K562 (cell line): ENCODE data around the gene SCIN. TPM values are rescaled to one million over a fixed set of nuclear protein-coding genes. Genes with fewer than 3 reads are reported as not detected.
A peak's percentile ranks its signal among the peaks of the same experiment; 100 is the strongest.

Source experiments
- ATAC-seq: fragments of 200-7000 bp; cut with Tn5 transposase; 3 replicates; pipeline ENCODE4 v1.9.1; 2020; ENCODE audit warnings: moderate library complexity
- BruUV-seq: library from RNA; stranded (reverse); fragments of 400-500 nt; replicated peaks from 2 replicates; lab custom pipeline; 2021; lab: Mats Ljungman, UMichigan
- CTCF ChIA-PET: fragments of 300-600 bp; formaldehyde crosslinking; extraction: SDS; loops from one replicate; lab custom pipeline; 2021; ENCODE audit warnings: low intra/inter-chr PET ratio; lab: Yijun Ruan, JAX
- POLR2A ChIA-PET: fragments of 300-600, 350-650 bp; sonication (Branson Sonifier 250); formaldehyde crosslinking; extraction: SDS; loops from one replicate; lab custom pipeline; 2021; ENCODE audit warnings: antibody characterized with exemption, inconsistent platforms; lab: Yijun Ruan, JAX
- DNase-seq, 4 experiments: peaks; one replicate each; pipeline versions ENCODE4 v3.0.0 to v3.0.0-alpha.2; 2011 to 2018; ENCODE audit warnings: low spot score in 3 of 4, mixed read lengths in 3 of 4; ENCODE audit errors: extremely low read depth in 1 of 4
- FAIRE-seq: peaks from 2 replicates; lab custom pipeline; 2011; peaks lifted over from hg19 to GRCh38; lab: Jason Lieb, UNC
- H2AFZ ChIP-seq: 2 replicates; pipeline ENCODE4 v1.6.0; 2011; ENCODE audit warnings: low read depth, low read length, control low read depth, inconsistent platforms
- H3K27ac ChIP-seq: fragments of 200-600 bp; 3 replicates; pipeline ENCODE4 v1.8.0; 2011; ENCODE audit warnings: low read depth, mild to moderate bottlenecking, control low read depth, inconsistent platforms, low read length, moderate library complexity, mixed read lengths; ENCODE audit errors: extremely low read depth
- H3K27me3 ChIP-seq, 2 experiments: fragments of 300-600 bp in 1 of 2; 2 replicates in 1 of 2; 3 replicates in 1 of 2; pipeline versions ENCODE4 v1.6.0 to v1.8.0; 2011; ENCODE audit warnings: inconsistent platforms in 2 of 2, low read length in 2 of 2, mild to moderate bottlenecking in 1 of 2, mixed read lengths in 1 of 2, moderate library complexity in 1 of 2; ENCODE audit not compliant: control insufficient read depth in 2 of 2, insufficient read depth in 2 of 2
- H3K36me3 ChIP-seq: fragments of 300-600 bp; 3 replicates; pipeline ENCODE4 v1.8.0; 2011; ENCODE audit warnings: mild to moderate bottlenecking, low read length, inconsistent platforms; ENCODE audit not compliant: control insufficient read depth, insufficient read depth
- H3K4me1 ChIP-seq, 2 experiments: fragments of 200-600 bp in 1 of 2; replicated peaks in 1 of 2; 2 replicates in 1 of 2; 3 replicates in 1 of 2; pipeline versions ENCODE4 v1.5.1 to v1.8.0; 2011; ENCODE audit warnings: inconsistent platforms in 2 of 2, low read length in 2 of 2, mild to moderate bottlenecking in 1 of 2, mixed read lengths in 1 of 2, moderate library complexity in 1 of 2; ENCODE audit not compliant: control insufficient read depth in 2 of 2, insufficient read depth in 2 of 2
- H3K4me2 ChIP-seq: 2 replicates; pipeline ENCODE4 v1.6.1; 2011; ENCODE audit warnings: low read length, control low read depth, inconsistent platforms, mixed read lengths; ENCODE audit not compliant: insufficient read depth
- H3K4me3 ChIP-seq: fragments of 200-600 bp; sonication (generic), shearing (Covaris generic); 2 replicates; pipeline ENCODE4 v1.5.1; 2016; ENCODE audit warnings: control low read depth, inconsistent platforms
- H3K79me2 ChIP-seq: fragments of 200-600 bp; 3 replicates; pipeline ENCODE4 v1.8.0; 2011; ENCODE audit warnings: low read length, inconsistent platforms; ENCODE audit not compliant: control insufficient read depth, insufficient read depth
- H3K9ac ChIP-seq, 2 experiments: 2 replicates each; pipeline versions ENCODE4 v1.6.0 to v1.6.1; 2011; ENCODE audit warnings: low read depth in 2 of 2, low read length in 2 of 2, control low read depth in 1 of 2, inconsistent platforms in 1 of 2, mild to moderate bottlenecking in 1 of 2, mixed read lengths in 1 of 2; ENCODE audit not compliant: insufficient read depth in 1 of 2
- H3K9me1 ChIP-seq: one replicate; pipeline ENCODE4 v1.6.0; 2011; ENCODE audit warnings: inconsistent platforms, mild to moderate bottlenecking, low read length, moderate library complexity; ENCODE audit not compliant: control insufficient read depth, insufficient read depth
- H3K9me3 ChIP-seq: replicated peaks from 2 replicates; pipeline ENCODE4 v1.5.1; 2011; ENCODE audit warnings: low read depth, low read length, inconsistent platforms; ENCODE audit not compliant: control insufficient read depth, insufficient read depth
- H4K20me1 ChIP-seq: replicated peaks from 2 replicates; pipeline ENCODE4 v1.6.1; 2011; ENCODE audit warnings: low read length, inconsistent platforms, mixed read lengths; ENCODE audit not compliant: control insufficient read depth, insufficient read depth
- CREB3 ChIP-seq: fragments of 450-650 bp; conservative IDR thresholded peaks from 2 replicates; pipeline ENCODE4 v1.6.1; 2016; ENCODE audit warnings: missing genetic modification characterization, low read depth, mild to moderate bottlenecking, missing compliant biosample characterization, moderate library complexity
- ETV6 ChIP-seq, 3 experiments: fragments of 150-350 bp in 1 of 3; sonication (generic) in 1 of 3; formaldehyde crosslinking in 1 of 3; IDR thresholded peaks; 2 replicates each; pipeline versions ENCODE4 v1.6.1 to v1.8.0; 2014 to 2022; ENCODE audit warnings: borderline replicate concordance in 2 of 3, low read depth in 2 of 3, antibody characterized with exemption in 1 of 3, low read length in 1 of 3, mild to moderate bottlenecking in 1 of 3, missing genetic modification reagents in 1 of 3
- GATAD2B ChIP-seq: fragments of 450-650 bp; IDR thresholded peaks from 2 replicates; pipeline ENCODE4 v1.6.1; 2017; ENCODE audit warnings: mild to moderate bottlenecking, borderline replicate concordance
- MTA2 ChIP-seq: fragments of 450-650 bp; IDR thresholded peaks from 2 replicates; pipeline ENCODE4 v1.6.1; 2016; ENCODE audit warnings: low read depth
- PHB ChIP-seq: fragments of 250-450 bp; sonication (Bioruptor Pico); IDR thresholded peaks from 2 replicates; pipeline ENCODE4 v1.5.0; 2021
- RBFOX2 ChIP-seq: fragments of 200-400 bp; formaldehyde crosslinking; IDR thresholded peaks from 2 replicates; pipeline ENCODE4 v1.6.1; 2017; ENCODE audit warnings: low read depth, mild to moderate bottlenecking, low read length, moderate library complexity
- TAL1 ChIP-seq: fragments of 450-650 bp; IDR thresholded peaks from 2 replicates; pipeline ENCODE4 v1.6.1; 2016; ENCODE audit warnings: mild to moderate bottlenecking
- ZNF398 ChIP-seq: fragments of 250-450 bp; sonication (Bioruptor Pico); IDR thresholded peaks from 2 replicates; pipeline ENCODE4 v1.8.0; 2021; ENCODE audit warnings: moderate library complexity, mild to moderate bottlenecking, inconsistent platforms
- ZNF592 ChIP-seq: fragments of 450-650 bp; IDR thresholded peaks from 2 replicates; pipeline ENCODE4 v1.6.1; 2017; ENCODE audit warnings: antibody characterized with exemption, mild to moderate bottlenecking
- WGBS: fragments of 100-300 bp; shearing (Covaris generic); methylation state at CpG from one replicate; pipeline ENCODE4 v1.1.6; 2016; ENCODE audit warnings: low coverage, mixed read lengths; ENCODE audit not compliant: insufficient coverage; ENCODE audit errors: missing lambda C conversion rate; 5-methylcytosine and 5-hydroxymethylcytosine counted together
- in situ Hi-C: fragments of 300-500 bp; cut with MboI; formaldehyde crosslinking; loops from 4 replicates; pipeline ENCODE4 v1.15.0; 2018; ENCODE audit warnings: inconsistent platforms, mixed read lengths
- intact Hi-C: fragments of 100-400 bp; cut with micrococcal nuclease; formaldehyde crosslinking; loops from 2 replicates; pipeline ENCODE4 v1.14.2; 2022
- polyA plus RNA-seq, 8 experiments: library from polyadenylated mRNA; depleted of rRNA in 4 of 8; stranded (reverse) in 5 of 8; unstranded in 3 of 8; fragments of >200 nt; fragmentation: Nextera tagmentation in 2 of 8; fragmentation: Illumina TruSeq in 1 of 8; extraction: Ambion mirVana in 2 of 8; extraction: Trizol in 1 of 8; gene quantifications; 2 replicates each; pipeline versions ENCODE4 v1.2.1 to v1.2.3, GENCODE V29; 2011 to 2014; ENCODE audit warnings: inconsistent platforms in 1 of 8, missing spikeins in 1 of 8
- total RNA-seq, 7 experiments: library from RNA; depleted of rRNA in 6 of 7; stranded (reverse); fragments of >200 nt in 6 of 7; fragmentation: Illumina TruSeq in 2 of 7; extraction: Trizol in 2 of 7; gene quantifications; 2 replicates each; pipeline versions ENCODE4 v1.2.1 to v1.2.3, GENCODE V29; 2011 to 2021; ENCODE audit warnings: low replicate concordance in 1 of 7
- TF ChIP-seq, protein P1 (sequence below), 3 experiments: fragments of 200-800 bp in 1 of 3; sonication (Bioruptor generic) in 1 of 3; sonication (generic) in 1 of 3; formaldehyde crosslinking in 1 of 3; IDR thresholded peaks; 2 replicates each; pipeline versions ENCODE4 v1.6.1 to v1.8.0; 2016 to 2022; ENCODE audit warnings: mild to moderate bottlenecking in 2 of 3, missing compliant biosample characterization in 2 of 3, missing genetic modification characterization in 2 of 3, missing genetic modification reagents in 1 of 3

Gene SCIN
- total and polyA plus RNA-seq, 9 of the 15 experiments (the other 6 are each of a cell fraction or from before 2014, with no cell fraction given), result 0.67 to 18.2 (median 10.6) TPM

DNA sequence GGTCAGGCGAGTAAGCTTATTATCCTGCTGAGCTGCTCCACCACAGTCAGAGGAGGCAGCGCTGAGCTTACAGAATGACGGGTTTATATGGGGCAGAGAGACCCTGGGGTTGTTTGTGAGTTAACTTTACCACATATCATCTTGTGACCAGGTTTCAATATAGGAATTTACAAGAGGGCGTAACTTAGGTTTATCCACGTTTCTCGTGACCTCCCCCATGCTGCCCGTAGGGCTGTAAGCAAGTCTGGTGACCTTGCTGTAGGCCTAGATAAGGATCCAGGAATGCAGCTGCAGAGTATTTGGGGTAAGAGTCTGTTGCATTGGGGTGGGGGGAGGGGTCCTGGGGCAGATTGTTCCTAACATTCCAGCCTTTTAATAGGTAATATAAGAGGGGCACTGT is 24.6 kb downstream of the SCIN start (continued):
- no peak for TF ChIP-seq ZNF398 (CRISPR knock-in tag)
- no peak for TF ChIP-seq GATAD2B
- TF ChIP-seq MTA2, result no peak
- TF ChIP-seq TAL1, result 0 out of 2 replicates have a peak, but pooled peaks have one; percentile 7

DNA sequence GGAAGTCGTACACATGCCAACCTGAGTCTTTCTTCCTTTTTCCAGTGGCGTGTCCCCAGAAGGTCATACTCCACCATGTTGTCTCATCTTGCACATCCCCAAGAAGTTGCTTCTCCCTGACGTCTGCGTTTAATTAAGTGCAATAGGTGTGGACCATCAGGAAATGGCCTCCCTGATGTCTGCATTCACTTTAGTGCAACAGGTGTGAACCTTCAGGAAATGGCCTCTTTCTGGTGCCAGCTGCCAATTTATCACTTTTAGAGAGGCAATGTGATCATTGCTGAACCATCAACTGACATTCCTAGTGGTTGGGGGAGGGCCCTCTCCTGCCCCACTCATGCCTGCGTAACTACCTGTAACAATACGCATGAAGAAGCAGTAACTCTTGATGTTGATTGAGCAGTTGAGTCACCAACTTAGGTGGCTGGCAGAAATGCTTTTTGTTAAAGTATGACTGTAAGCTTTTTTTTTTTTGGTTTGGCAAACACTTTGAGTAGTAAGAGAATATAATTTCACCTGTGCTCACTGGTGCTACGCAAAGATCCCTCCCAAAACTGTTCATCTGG is 25.8 kb downstream of the SCIN start:
- BruUV-seq, result no TSS peak
- POLR2A ChIA-PET, result no interaction called here
- no peak for TF ChIP-seq ETV6 (IDR thresholded peaks at IDR 0.05; ENCODE audit: borderline replicate concordance in 1 of 2, low read depth in 2 of 2, low read length in 1 of 2)
- TF ChIP-seq ETV6 (CRISPR knock-in tag; IDR thresholded peaks at IDR 0.05; ENCODE audit: borderline replicate concordance), result no peak
- TF ChIP-seq CREB3 (tag), result 0 out of 2 replicates have a peak, but pooled peaks have one; percentile 48
- 0 out of 2 replicates have a peak, but pooled peaks have one; percentile 26 for TF ChIP-seq ZNF592
- no peak for TF ChIP-seq PHB (CRISPR knock-in tag)
- TF ChIP-seq RBFOX2, result 0 out of 2 replicates have a peak, but pooled peaks have one; percentile 8
- TF ChIP-seq, protein P1, sequence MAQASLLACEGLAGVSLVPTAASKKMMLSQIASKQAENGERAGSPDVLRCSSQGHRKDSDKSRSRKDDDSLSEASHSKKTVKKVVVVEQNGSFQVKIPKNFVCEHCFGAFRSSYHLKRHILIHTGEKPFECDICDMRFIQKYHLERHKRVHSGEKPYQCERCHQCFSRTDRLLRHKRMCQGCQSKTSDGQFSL (CRISPR knock-in tag; IDR thresholded peaks at IDR 0.05), result no peak
- TF ChIP-seq, protein P1 (tag; IDR thresholded peaks at IDR 0.05), result peak in 1 of 2 experiments; percentile 55; a peak in 1 of 4 replicates

More for the DNA sequence above, 25.8 kb downstream of the SCIN start:
- FAIRE-seq, result no peak
- CTCF ChIA-PET, result no interaction called here
- Histone ChIP-seq H4K20me1 (no peaks in the 10 kb centered on the region), H3K4me1 (peaks cover 4 to 12% of the 10 kb centered on the region in 2 experiments; a peak in 3 of 5 replicates), H2AFZ (no peak overlapping the region), H3K4me2 (no peak overlapping the region), H3K36me3 (peaks cover 6% of the 10 kb centered on the region; the same call in 2 of the 3 replicates), H3K27me3 (no peaks in the 10 kb centered on the region), H3K9ac (no peak overlapping the region), H3K9me3 (no peaks in the 10 kb centered on the region), H3K79me2 (peaks cover 18% of the 10 kb centered on the region; the same call in 2 of the 3 replicates), H3K9me1 (no peaks in the 10 kb centered on the region), H3K4me3 (no peak overlapping the region), H3K27ac (no peak overlapping the region)
- in situ Hi-C loops (no loop called here), intact Hi-C loops (no loop called here)
- DNase-seq, result no peak
- WGBS, result 73% methylated on average over 7 of the region's 7 CpGs
- ATAC-seq, result no peak
